ENCODE measurements around the gene RASAL3.
A peak's percentile ranks its signal among the peaks of the same experiment; 100 is the strongest.

Gene RASAL3

DNA sequence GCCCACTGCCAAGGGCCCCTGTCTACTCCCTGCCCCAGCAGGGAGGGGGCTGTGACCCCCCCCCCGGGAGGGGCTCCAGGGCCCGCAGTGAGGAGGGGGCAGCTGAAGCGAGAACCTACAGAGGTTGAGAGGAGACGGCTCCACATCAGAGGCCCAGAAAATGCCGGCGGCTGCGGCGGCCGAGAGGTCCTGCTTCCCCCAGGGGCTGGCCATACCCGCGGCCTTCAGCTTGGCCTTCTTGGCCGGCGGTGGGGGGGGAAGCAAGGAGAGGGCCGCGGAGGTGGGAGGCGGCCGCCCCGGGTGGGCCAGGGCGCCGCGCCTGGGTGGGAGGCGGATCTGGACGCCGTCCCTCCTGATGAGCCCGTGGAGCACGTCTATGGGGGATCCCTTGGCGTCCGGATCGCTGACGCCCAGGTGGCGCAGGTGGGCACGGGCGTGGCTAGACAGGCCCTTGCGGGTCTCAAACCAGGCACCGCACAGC is 36.3 kb downstream of the RASAL3 start:
- H3K9me3 Mint-ChIP-seq: peaks cover 2 to 3% of the 10 kb centered on the region in 2 donors
- no peak overlapping the region for H3K4me3 Mint-ChIP-seq
- no peaks in the 10 kb centered on the region for H3K27me3 Mint-ChIP-seq
- DNase-seq: no peak
- peaks cover 16 to 39% of the 10 kb centered on the region in 2 donors for H3K4me1 Mint-ChIP-seq
- peaks cover 37 to 50% of the 10 kb centered on the region in 2 donors for H3K36me3 Mint-ChIP-seq
- H3K27ac Mint-ChIP-seq: no peak overlapping the region
- no peak for ATAC-seq (replicated peaks)

DNA sequence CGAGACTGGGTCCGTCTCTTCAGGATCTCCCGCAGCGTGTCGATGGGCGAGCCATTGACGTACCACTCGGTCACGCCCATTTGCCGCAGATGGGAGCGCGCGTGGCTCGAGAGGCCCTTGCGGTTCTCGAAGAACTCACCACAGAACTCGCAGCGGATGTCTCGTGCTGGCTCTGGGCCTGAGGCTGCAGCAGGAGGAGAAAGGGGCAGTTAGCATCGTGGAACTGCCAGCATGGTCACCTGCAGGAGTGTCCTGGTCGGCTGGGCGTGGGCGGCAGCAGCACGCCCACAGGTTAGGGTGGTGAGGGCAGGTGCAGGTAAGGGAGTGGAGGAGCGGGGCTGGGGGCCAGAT is 37.0 kb downstream of the RASAL3 start:
- Mint-ChIP-seq H3K27me3 (no peaks in the 10 kb centered on the region), H3K27ac (no peak overlapping the region), H3K36me3 (peaks cover 44 to 57% of the 10 kb centered on the region in 2 donors), H3K4me3 (no peak overlapping the region), H3K4me1 (peaks cover 16 to 37% of the 10 kb centered on the region in 2 donors), H3K9me3 (peaks cover 2 to 3% of the 10 kb centered on the region in 2 donors)
- DNase-seq (no peak), ATAC-seq (replicated peaks) (no peak)

DNA sequence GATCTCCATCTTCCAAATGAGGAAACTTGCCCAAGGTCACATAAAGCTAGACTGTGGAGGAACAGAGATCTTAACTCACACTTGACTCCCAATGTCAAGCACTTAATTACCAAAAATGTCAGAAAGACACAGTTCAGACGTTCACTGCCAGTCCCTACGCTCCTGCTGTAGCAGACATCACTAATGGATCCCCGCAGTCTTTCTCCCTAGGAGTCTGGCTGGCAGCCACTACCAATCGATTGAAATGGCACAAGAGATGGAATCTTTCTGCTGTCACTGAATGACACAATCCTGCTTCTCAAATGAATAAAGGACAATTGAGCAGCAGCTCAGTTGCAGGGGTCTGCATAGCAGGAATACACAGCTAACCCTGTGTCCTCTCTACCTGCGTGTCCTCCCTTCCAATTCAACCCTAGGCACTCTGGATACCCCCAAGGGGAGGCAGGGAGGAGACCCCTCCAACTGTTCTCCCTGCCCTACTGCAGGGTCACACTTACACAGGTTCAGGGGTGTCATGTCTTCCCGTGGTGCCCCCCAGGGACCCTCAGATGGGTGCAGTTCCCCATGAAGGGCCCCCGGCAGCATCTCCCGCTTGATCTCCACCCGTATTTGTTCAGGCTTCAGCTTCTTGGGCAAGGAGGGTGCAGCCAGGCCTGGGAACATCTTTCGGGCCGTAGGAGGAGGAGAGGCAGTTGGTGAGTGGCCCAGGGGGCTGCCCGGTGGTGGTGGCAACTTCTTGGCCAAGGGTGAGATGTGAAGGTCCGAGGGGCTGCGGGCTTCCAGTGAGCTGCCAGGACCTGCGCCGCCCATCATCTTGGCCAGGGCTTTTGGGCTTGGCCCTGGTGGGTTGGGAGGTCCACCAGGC is 37.6 kb downstream of the RASAL3 start:
- ATAC-seq (replicated peaks) (no peak), DNase-seq (no peak)
- Mint-ChIP-seq H3K9me3 (peaks cover 2 to 3% of the 10 kb centered on the region in 2 donors), H3K27me3 (no peaks in the 10 kb centered on the region), H3K4me3 (no peak overlapping the region), H3K36me3 (peaks cover 43 to 58% of the 10 kb centered on the region in 2 donors), H3K4me1 (peaks cover 15 to 33% of the 10 kb centered on the region in 2 donors), H3K27ac (peak overlapping the region; percentile 51)

DNA sequence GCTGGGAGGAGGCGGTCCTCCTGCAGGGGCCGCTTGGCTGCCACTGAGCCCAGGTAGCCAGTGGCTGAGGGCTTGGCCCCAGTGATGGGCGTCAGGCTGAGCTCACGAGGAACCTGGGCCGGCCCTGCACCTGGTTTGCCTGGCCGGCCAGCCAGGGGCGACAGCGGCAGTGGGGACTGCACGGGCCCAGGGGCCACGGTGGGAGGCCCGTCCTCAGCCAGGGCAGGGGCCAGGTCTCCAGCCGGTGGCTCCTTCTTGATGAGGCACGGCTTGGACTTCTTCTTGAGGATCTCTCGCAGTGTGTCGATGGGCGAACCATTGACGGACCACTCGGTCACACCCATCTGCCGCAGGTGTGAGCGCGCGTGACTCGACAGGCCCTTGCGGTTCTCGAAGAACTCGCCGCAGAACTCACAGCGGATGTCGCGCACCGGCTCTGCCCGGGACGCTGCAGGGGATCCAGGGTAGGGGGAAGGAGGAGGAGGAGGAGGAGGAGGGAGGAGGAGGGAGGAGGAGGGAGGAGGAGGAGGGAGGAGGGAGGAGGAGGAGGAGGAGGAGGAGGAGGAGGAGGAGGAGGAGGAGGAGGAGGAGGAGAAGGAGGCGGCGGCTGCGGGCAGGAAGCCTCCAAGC is 38.9 kb downstream of the RASAL3 start:
- no peaks in the 10 kb centered on the region for H3K27me3 Mint-ChIP-seq
- H3K27ac Mint-ChIP-seq: no peak overlapping the region
- DNase-seq: no peak
- peaks cover 6 to 20% of the 10 kb centered on the region in 2 donors for H3K4me1 Mint-ChIP-seq
- H3K36me3 Mint-ChIP-seq: peaks cover 41 to 53% of the 10 kb centered on the region in 2 donors
- H3K9me3 Mint-ChIP-seq: peaks cover 2 to 3% of the 10 kb centered on the region in 2 donors
- no peak for ATAC-seq (replicated peaks)
- no peak overlapping the region for H3K4me3 Mint-ChIP-seq

DNA sequence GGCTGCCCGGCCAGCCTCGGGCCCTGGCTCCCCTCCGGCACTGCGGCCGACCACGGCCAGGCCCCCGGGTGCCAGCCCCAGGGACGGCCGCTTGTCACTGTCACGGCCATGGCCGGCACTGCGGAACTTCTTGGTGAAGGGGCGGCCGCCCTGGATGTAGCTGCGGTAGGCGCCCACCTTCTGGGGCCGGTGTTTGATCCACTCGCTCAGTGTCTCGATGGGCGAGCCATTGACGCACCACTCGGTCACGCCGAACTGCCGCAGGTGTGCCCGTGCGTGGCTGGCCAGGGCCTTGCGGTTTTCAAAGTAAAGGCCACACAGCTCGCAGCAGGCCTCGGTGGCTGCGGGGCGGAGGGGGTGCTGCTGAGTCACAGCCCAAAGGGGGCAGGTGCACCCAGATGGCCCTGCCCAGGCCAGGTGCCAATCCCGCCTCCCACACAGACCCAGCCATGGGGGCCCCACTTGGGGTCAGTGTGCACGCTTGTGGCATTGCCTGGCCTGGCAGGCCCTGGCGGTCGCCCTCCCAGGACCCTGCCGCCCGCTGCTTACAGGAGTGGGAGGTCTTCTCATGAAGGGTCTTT is 39.6 kb downstream of the RASAL3 start:
- Mint-ChIP-seq H3K4me1 (peaks cover 6 to 18% of the 10 kb centered on the region in 2 donors), H3K27ac (no peak overlapping the region), H3K4me3 (no peak overlapping the region), H3K27me3 (no peaks in the 10 kb centered on the region), H3K9me3 (peaks cover 2 to 3% of the 10 kb centered on the region in 2 donors), H3K36me3 (peaks cover 41 to 54% of the 10 kb centered on the region in 2 donors)
- ATAC-seq (replicated peaks): no peak
- DNase-seq: no peak

DNA sequence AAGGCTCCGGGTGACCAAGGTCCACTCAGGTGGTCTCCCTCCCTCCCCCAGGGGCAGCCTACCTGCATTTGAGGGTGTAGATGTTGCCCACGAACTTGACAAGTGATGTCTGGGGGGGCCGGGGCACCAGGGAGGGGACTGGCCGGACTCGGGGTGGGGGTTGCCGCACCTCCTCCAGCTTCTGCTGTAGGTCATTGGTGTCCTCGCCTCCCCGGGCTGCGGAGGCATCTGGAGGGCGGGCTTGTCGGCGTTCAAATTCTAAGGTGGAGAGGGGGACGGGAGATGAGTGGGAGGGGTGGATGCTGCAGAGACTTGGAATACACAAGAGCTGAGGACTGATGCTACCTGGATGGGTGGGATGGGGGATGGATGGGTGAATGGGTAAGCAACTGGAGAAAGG is 40.2 kb downstream of the RASAL3 start:
- ATAC-seq (replicated peaks): no peak
- Mint-ChIP-seq H3K4me1 (peaks cover 9 to 20% of the 10 kb centered on the region in 2 donors), H3K27me3 (no peaks in the 10 kb centered on the region), H3K36me3 (peaks cover 41 to 55% of the 10 kb centered on the region in 2 donors), H3K27ac (no peak overlapping the region), H3K9me3 (peaks cover 2 to 3% of the 10 kb centered on the region in 2 donors), H3K4me3 (no peak overlapping the region)
- no peak for DNase-seq

DNA sequence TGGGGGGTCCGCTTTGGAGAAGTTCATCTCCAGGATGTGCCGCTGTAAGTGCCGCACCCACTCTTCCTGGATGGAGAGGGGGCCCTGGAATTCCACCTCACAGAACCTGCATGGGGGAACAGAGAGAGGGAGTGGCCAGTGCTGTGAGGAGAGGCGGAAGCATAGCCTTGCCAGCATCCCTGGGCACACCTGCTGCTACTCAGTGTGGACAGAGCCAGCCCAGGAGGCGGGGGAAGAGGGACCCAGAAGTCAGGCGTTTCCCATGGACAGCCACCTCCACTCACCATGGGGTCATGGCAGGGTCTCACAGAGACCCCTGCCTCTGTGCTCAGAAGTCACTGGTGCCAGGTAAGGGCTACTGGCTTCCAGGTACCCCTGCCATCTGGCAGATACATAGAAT is 41.2 kb downstream of the RASAL3 start:
- Mint-ChIP-seq H3K27me3 (no peaks in the 10 kb centered on the region), H3K9me3 (peaks cover 2 to 3% of the 10 kb centered on the region in 2 donors), H3K4me3 (no peak overlapping the region), H3K4me1 (peaks cover 9 to 16% of the 10 kb centered on the region in 2 donors), H3K36me3 (peaks cover 46 to 58% of the 10 kb centered on the region in 2 donors), H3K27ac (no peak overlapping the region)
- no peak for DNase-seq
- ATAC-seq (replicated peaks): no peak

DNA sequence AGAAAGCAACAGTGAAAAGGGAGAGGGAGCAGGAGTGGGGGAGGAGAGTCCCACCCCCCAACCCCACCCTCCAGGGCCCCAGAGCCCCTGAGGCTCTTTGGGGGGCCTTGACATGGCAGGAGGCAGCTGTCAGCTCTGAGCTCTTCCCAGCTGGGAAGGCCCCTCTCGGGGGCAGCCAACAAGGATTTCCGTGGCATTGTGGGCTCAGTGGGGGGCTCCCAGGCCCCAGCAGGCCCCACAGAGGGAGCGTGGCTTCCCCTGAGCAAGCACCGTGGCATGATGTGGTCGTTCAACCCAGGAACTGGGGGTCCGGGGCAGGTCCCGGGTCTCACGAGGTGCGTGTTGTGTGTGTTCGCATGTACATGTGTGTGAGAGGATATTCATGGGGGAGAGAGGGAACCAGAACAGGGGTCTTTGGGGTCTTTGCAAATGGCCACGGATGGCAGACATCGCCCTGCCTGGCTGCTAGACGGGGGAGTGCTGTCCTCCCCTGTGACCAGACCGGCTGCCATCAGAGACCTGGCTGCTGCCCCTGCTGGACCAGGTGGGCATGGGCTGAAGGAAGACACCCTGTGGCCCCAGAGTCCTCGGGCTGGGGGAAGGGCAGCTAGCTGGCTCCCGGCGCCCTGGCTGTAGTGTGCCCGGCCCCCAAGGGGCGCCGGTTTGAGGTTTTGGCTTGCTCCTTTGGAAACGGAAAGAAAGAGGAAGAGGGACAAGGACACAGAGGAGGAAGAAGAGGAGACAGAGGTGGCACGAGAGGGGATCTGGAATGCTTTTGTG is 41.9 kb downstream of the RASAL3 start:
- no peak overlapping the region for H3K4me3 Mint-ChIP-seq
- H3K4me1 Mint-ChIP-seq: peaks cover 12 to 16% of the 10 kb centered on the region in 2 donors
- peaks cover 44 to 53% of the 10 kb centered on the region in 2 donors for H3K36me3 Mint-ChIP-seq
- DNase-seq (no peak), ATAC-seq (replicated peaks) (no peak)
- H3K9me3 Mint-ChIP-seq: peaks cover 2 to 3% of the 10 kb centered on the region in 2 donors
- no peak overlapping the region for H3K27ac Mint-ChIP-seq
- no peaks in the 10 kb centered on the region for H3K27me3 Mint-ChIP-seq

DNA sequence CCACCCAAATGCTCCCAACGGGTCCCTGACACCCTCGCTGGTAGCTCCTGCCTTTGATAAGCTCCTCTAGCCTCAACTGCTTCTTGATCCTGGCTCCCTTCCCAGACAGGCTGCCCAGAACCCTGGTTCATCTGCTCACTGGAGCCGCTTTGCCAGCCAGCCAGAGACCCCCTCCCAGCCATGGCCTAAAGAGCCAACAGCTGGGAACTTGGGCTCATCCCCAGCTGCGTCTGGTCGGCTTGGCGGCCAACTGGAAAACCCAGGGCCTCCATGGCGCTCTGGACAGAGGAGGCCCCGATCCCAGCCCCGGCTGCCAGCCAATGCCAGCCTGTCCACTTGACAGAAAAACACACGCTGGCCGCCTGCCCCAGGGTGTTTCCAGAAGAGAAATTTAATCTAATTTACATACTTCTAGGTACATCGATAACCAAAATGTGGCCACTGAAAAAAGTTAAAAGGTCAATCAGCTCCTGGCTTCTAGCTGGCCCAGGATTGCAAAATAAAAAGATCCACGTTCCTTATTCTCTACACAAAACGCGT is 42.6 kb downstream of the RASAL3 start:
- no peak for DNase-seq
- Mint-ChIP-seq H3K4me3 (no peak overlapping the region), H3K9me3 (peaks cover 2 to 3% of the 10 kb centered on the region in 2 donors), H3K36me3 (peaks cover 39 to 46% of the 10 kb centered on the region in 2 donors), H3K27ac (no peak overlapping the region), H3K4me1 (peaks cover 15 to 20% of the 10 kb centered on the region in 2 donors), H3K27me3 (no peaks in the 10 kb centered on the region)
- no peak for ATAC-seq (replicated peaks)

DNA sequence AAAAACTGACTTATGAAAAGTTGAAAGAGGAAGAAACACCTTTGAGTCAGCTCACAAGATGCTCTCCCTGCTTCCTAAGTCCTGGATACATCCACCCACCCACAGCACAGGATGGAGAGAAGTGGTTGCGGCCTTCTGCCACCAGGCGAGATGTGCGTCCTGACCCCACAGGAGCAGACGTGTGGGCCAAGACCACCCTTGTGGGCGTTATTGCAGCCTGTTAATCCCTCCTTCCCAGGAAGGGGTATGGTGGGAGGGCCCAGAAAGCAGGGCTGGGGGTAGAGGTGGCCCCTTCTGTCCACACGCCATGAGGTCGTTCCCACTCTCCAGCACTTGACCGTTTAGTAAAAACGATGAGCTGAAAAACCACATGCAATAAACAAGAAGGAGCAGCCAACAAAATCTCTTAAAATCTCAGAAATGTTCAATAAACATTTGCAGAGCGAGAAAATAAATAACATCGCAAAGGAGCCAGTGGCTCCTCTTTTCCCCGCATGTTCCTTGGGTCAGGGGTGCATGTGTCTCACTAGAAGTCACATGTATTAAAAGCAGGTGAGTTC is 43.1 kb downstream of the RASAL3 start:
- Mint-ChIP-seq H3K27ac (no peak overlapping the region), H3K27me3 (no peaks in the 10 kb centered on the region), H3K9me3 (peaks cover 2 to 3% of the 10 kb centered on the region in 2 donors), H3K4me1 (peaks cover 20 to 26% of the 10 kb centered on the region in 2 donors), H3K4me3 (no peak overlapping the region), H3K36me3 (peaks cover 38 to 46% of the 10 kb centered on the region in 2 donors)
- DNase-seq (no peak), ATAC-seq (replicated peaks) (no peak)

DNA sequence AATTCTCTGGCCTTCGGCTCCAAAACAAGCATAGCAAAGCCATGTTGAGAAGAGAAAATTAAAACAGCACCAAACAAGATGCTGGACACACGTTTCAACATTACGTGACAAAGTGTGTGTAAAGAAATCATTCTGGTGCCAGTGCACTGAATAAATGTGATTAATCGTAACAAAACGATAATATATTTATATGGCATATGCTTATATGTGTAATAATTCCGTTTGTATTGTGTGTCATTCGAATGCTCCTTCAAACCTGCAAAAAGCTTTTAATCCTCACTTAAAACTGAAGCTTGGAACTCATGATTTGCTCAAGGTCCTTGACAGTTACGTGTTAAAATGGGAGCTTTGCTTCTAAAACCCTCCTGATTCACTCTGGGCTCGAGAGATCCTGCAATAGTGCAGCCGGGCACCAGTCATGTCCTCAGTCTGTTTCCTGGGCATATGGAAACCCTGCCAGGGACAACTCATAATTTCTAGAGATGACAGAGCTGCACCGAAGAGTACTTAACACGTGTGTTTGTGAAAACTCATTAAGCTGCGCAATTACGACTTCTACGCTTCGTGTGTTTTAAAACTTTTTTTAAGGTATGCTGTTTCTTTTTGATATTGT is 44.8 kb downstream of the RASAL3 start:
- Mint-ChIP-seq H3K27ac (peak overlapping the region; percentile 100), H3K9me3 (peaks cover 2 to 3% of the 10 kb centered on the region in 2 donors), H3K4me3 (peak overlapping the region; percentile 98 to 99), H3K4me1 (peaks cover 24 to 34% of the 10 kb centered on the region in 2 donors), H3K36me3 (peaks cover 39 to 48% of the 10 kb centered on the region in 2 donors), H3K27me3 (no peaks in the 10 kb centered on the region)
- no peak for ATAC-seq (replicated peaks)
- DNase-seq: no peak

DNA sequence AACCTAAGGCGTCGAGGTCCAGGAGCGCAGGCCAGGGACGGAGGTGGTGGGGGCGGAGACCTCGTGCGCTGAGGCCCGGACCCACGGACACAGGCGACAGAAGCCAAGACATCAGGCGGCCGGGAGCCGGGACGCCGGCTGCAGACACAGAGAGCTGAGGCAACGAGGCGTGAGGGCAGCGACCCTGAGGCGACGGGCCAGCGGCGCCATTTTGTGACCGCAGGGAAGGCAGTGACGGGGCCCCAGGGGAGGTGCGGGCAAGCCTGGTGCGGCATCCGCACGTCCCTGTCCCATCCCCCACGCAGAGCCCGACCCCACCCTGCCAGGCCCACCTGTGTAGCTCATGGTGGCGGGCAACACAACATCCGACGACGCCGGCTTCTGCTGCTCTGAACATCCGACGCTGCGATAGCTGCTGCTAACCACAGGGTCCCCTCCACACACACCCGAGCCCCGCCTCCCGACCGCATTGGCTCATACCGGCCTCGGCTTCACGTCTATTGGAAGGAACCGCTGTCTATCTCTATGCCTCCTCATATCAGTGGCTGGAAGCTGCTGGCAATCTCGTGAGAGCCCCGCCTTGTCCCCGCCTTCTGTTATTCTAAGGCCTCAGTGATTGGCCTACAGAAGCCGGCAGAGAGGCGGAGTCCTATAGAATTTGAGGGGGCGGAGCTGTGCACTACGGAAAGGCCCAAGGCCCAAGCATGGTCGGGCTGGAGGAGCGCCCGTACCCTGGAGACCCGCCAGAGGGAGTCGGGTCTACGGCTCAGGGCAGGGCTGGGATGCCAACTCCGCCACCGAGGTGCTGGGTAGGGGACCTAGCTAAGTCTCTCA is 45.5 kb downstream of the RASAL3 start, which contains the start of gene AKAP8L:
Gene AKAP8L, minus strand, starts transcription at position 410 of the 834 bp plus-strand sequence. Its CDS starts 65 bp downstream, at position 345.
- Mint-ChIP-seq H3K27me3 (no peaks in the 10 kb centered on the region), H3K4me1 (peaks cover 24 to 39% of the 10 kb centered on the region in 2 donors), H3K27ac (peak within 1 kb of the TSS; percentile 100), H3K36me3 (peaks cover 33 to 42% of the 10 kb centered on the region in 2 donors), H3K9me3 (peaks cover 2 to 3% of the 10 kb centered on the region in 2 donors), H3K4me3 (peak within 1 kb of the TSS; percentile 98 to 99)
- DNase-seq: peak; percentile 99
- ATAC-seq (replicated peaks): peak; percentile 96

Measured in stimulated activated naive B cell treated with anti-CD40 and anti-IgM and Interleukin-4, amounts not matched to agents 10 μg/mL and 1 μg/mL and 100 μg/mL, for 72 hours (primary cell).